ENCODE measurements around the gene BARHL1.

DNA sequence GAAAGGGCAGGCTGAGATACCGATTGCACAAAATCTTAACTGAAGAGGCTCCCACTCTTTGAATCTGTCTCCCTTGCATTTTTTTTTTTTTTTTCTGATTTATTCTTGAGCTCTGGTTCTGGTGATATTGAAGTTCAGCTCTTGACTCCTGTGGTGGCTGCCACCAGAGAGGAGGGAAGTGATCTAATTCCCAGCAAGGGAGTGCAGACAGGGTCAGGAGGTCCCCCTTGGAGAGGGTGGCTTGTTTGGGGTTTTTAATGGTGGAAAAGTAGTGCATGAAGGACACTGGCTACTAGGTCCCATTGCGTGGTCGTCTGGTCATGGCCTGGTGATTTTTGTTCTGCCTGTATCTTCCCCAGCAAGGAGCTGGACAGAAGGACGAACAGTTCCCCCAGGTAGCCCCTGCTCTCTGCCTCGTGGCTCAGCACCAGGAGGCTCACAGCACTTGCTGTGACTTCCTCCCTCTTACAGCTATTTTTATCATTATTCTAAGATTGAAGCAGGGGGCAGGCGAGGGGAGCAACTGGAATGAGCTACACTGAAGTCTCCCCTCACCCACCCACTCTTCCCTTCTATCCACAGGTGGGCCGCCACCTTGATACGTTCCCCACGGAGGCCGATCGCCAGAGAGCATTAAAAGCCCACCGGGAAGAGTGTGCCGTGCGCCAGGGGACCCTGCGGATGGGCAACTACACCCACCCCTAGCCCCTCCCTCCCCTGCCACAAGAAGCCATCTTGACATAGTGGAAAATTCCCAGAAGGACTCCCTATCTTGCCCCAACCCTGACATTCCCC, 10.4 kb upstream of the BARHL1 start:
- TF ChIP-seq, protein P1, sequence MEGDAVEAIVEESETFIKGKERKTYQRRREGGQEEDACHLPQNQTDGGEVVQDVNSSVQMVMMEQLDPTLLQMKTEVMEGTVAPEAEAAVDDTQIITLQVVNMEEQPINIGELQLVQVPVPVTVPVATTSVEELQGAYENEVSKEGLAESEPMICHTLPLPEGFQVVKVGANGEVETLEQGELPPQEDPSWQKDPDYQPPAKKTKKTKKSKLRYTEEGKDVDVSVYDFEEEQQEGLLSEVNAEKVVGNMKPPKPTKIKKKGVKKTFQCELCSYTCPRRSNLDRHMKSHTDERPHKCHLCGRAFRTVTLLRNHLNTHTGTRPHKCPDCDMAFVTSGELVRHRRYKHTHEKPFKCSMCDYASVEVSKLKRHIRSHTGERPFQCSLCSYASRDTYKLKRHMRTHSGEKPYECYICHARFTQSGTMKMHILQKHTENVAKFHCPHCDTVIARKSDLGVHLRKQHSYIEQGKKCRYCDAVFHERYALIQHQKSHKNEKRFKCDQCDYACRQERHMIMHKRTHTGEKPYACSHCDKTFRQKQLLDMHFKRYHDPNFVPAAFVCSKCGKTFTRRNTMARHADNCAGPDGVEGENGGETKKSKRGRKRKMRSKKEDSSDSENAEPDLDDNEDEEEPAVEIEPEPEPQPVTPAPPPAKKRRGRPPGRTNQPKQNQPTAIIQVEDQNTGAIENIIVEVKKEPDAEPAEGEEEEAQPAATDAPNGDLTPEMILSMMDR (conservative IDR thresholded peaks at IDR 0.05; ENCODE audit: low read depth, low read length) = no peak
- TF ChIP-seq CHD1 (IDR thresholded peaks at IDR 0.05; ENCODE audit: low read depth, low read length) = no peak

Measured in IMR-90 (cell line).